ENCODE results near the gene MAMLD1.

Gene MAMLD1

GRCh38 chrX:150502979-150503897, 140.1 kb downstream of the MAMLD1 start:
- Histone ChIP-seq H3K9ac (ENCODE audit: insufficient read length, low read depth) (no peak overlapping the region), H3K9me3 (ENCODE audit: insufficient read depth, low read length) (no peaks in the 10 kb centered on the region), H3K36me3 (ENCODE audit: insufficient read depth, insufficient read length, low read length) (no peaks in the 10 kb centered on the region), H3K4me1 (ENCODE audit: insufficient read depth, insufficient read length) (peaks cover 4% of the 10 kb centered on the region), H3K27me3 (ENCODE audit: insufficient read depth, insufficient read length) (no peaks in the 10 kb centered on the region), H3K4me3 (ENCODE audit: insufficient read length, low read depth) (no peak overlapping the region)
- no peak for DNase-seq (ENCODE audit: low read depth, low spot score)
- TF ChIP-seq YY1 (IDR thresholded peaks at IDR 0.05; ENCODE audit: insufficient read depth, insufficient read length) (no peak), ZNF274 (IDR thresholded peaks at IDR 0.05; ENCODE audit: low read depth, low read length) (no peak), SUZ12 (IDR thresholded peaks at IDR 0.05; ENCODE audit: extremely low read depth, insufficient read depth, insufficient read length) (no peak)

GRCh38 chrX:150503898-150504219, 140.7 kb downstream of the MAMLD1 start:
- Histone ChIP-seq H3K4me1 (ENCODE audit: insufficient read depth, insufficient read length) (peaks cover 6% of the 10 kb centered on the region), H3K9ac (ENCODE audit: insufficient read length, low read depth) (no peak overlapping the region), H3K9me3 (ENCODE audit: insufficient read depth, low read length) (no peaks in the 10 kb centered on the region), H3K36me3 (ENCODE audit: insufficient read depth, insufficient read length, low read length) (no peaks in the 10 kb centered on the region), H3K27me3 (ENCODE audit: insufficient read depth, insufficient read length) (no peaks in the 10 kb centered on the region), H3K4me3 (ENCODE audit: insufficient read length, low read depth) (no peak overlapping the region)
- TF ChIP-seq ZNF274 (IDR thresholded peaks at IDR 0.05; ENCODE audit: low read depth, low read length) (no peak), SUZ12 (IDR thresholded peaks at IDR 0.05; ENCODE audit: extremely low read depth, insufficient read depth, insufficient read length) (no peak), YY1 (IDR thresholded peaks at IDR 0.05; ENCODE audit: insufficient read depth, insufficient read length) (no peak)
- no peak for DNase-seq (ENCODE audit: low read depth, low spot score)

GRCh38 chrX:150504397-150505182, 141.5 kb downstream of the MAMLD1 start:
- Histone ChIP-seq H3K27me3 (ENCODE audit: insufficient read depth, insufficient read length) (no peaks in the 10 kb centered on the region), H3K9ac (ENCODE audit: insufficient read length, low read depth) (no peak overlapping the region), H3K36me3 (ENCODE audit: insufficient read depth, insufficient read length, low read length) (no peaks in the 10 kb centered on the region), H3K4me1 (ENCODE audit: insufficient read depth, insufficient read length) (peaks cover 6% of the 10 kb centered on the region), H3K9me3 (ENCODE audit: insufficient read depth, low read length) (no peaks in the 10 kb centered on the region), H3K4me3 (ENCODE audit: insufficient read length, low read depth) (no peak overlapping the region)
- no peak for DNase-seq (ENCODE audit: low read depth, low spot score)
- no peak for TF ChIP-seq YY1 (IDR thresholded peaks at IDR 0.05; ENCODE audit: insufficient read depth, insufficient read length)
- TF ChIP-seq ZNF274 (IDR thresholded peaks at IDR 0.05; ENCODE audit: low read depth, low read length) = no peak
- TF ChIP-seq SUZ12 (IDR thresholded peaks at IDR 0.05; ENCODE audit: extremely low read depth, insufficient read depth, insufficient read length) = no peak

GRCh38 chrX:150506020-150506419, 142.9 kb downstream of the MAMLD1 start:
- H3K9me3 ChIP-seq (ENCODE audit: insufficient read depth, low read length) = no peaks in the 10 kb centered on the region
- H3K36me3 ChIP-seq (ENCODE audit: insufficient read depth, insufficient read length, low read length) = no peaks in the 10 kb centered on the region
- H3K4me3 ChIP-seq (ENCODE audit: insufficient read length, low read depth) = no peak overlapping the region
- no peak overlapping the region for H3K9ac ChIP-seq (ENCODE audit: insufficient read length, low read depth)
- H3K4me1 ChIP-seq (ENCODE audit: insufficient read depth, insufficient read length) = peaks cover 6% of the 10 kb centered on the region
- no peak for DNase-seq (ENCODE audit: low read depth, low spot score)
- no peak for TF ChIP-seq YY1 (IDR thresholded peaks at IDR 0.05; ENCODE audit: insufficient read depth, insufficient read length)
- H3K27me3 ChIP-seq (ENCODE audit: insufficient read depth, insufficient read length) = no peaks in the 10 kb centered on the region

- no peak overlapping the region for H3K4me3 ChIP-seq (ENCODE audit: insufficient read length, low read depth)
- H3K4me1 ChIP-seq (ENCODE audit: insufficient read depth, insufficient read length) = peaks cover 6% of the 10 kb centered on the region
- no peaks in the 10 kb centered on the region for H3K36me3 ChIP-seq (ENCODE audit: insufficient read depth, insufficient read length, low read length)
- no peaks in the 10 kb centered on the region for H3K27me3 ChIP-seq (ENCODE audit: insufficient read depth, insufficient read length)
- TF ChIP-seq ZNF274 (IDR thresholded peaks at IDR 0.05; ENCODE audit: low read depth, low read length) (no peak), YY1 (IDR thresholded peaks at IDR 0.05; ENCODE audit: insufficient read depth, insufficient read length) (no peak)
- DNase-seq (ENCODE audit: low read depth, low spot score) = no peak
- H3K9ac ChIP-seq (ENCODE audit: insufficient read length, low read depth) = peak overlapping the region; percentile 17
- H3K9me3 ChIP-seq (ENCODE audit: insufficient read depth, low read length) = no peaks in the 10 kb centered on the region
Measured at GRCh38 chrX:150506486-150506885, 143.4 kb downstream of the MAMLD1 start.

GRCh38 chrX:150507251-150507856, 144.2 kb downstream of the MAMLD1 start:
- no peaks in the 10 kb centered on the region for H3K9me3 ChIP-seq (ENCODE audit: insufficient read depth, low read length)
- no peak for TF ChIP-seq SUZ12 (IDR thresholded peaks at IDR 0.05; ENCODE audit: extremely low read depth, insufficient read depth, insufficient read length)
- no peak for TF ChIP-seq ZNF274 (IDR thresholded peaks at IDR 0.05; ENCODE audit: low read depth, low read length)
- TF ChIP-seq YY1 (IDR thresholded peaks at IDR 0.05; ENCODE audit: insufficient read depth, insufficient read length) = no peak
- peak overlapping the region; percentile 11 for H3K4me3 ChIP-seq (ENCODE audit: insufficient read length, low read depth)
- H3K9ac ChIP-seq (ENCODE audit: insufficient read length, low read depth) = peak overlapping the region; percentile 50
- H3K36me3 ChIP-seq (ENCODE audit: insufficient read depth, insufficient read length, low read length) = no peaks in the 10 kb centered on the region
- peaks cover 6% of the 10 kb centered on the region for H3K4me1 ChIP-seq (ENCODE audit: insufficient read depth, insufficient read length)
- peak; percentile 62 for DNase-seq (ENCODE audit: low read depth, low spot score)
- no peaks in the 10 kb centered on the region for H3K27me3 ChIP-seq (ENCODE audit: insufficient read depth, insufficient read length)

- no peaks in the 10 kb centered on the region for H3K36me3 ChIP-seq (ENCODE audit: insufficient read depth, insufficient read length, low read length)
- no peaks in the 10 kb centered on the region for H3K27me3 ChIP-seq (ENCODE audit: insufficient read depth, insufficient read length)
- no peak for DNase-seq (ENCODE audit: low read depth, low spot score)
- H3K4me1 ChIP-seq (ENCODE audit: insufficient read depth, insufficient read length) = peaks cover 6% of the 10 kb centered on the region
- H3K4me3 ChIP-seq (ENCODE audit: insufficient read length, low read depth) = no peak overlapping the region
- TF ChIP-seq YY1 (IDR thresholded peaks at IDR 0.05; ENCODE audit: insufficient read depth, insufficient read length) (no peak), SUZ12 (IDR thresholded peaks at IDR 0.05; ENCODE audit: extremely low read depth, insufficient read depth, insufficient read length) (no peak), ZNF274 (IDR thresholded peaks at IDR 0.05; ENCODE audit: low read depth, low read length) (no peak)
- H3K9me3 ChIP-seq (ENCODE audit: insufficient read depth, low read length) = no peaks in the 10 kb centered on the region
- peak overlapping the region; percentile 50 for H3K9ac ChIP-seq (ENCODE audit: insufficient read length, low read depth)
Measured at GRCh38 chrX:150508018-150508417, 144.9 kb downstream of the MAMLD1 start.
